GM06990 (cell line): ENCODE results near the gene VPS37C.
A peak's percentile ranks its signal among the peaks of the same experiment; 100 is the strongest.
"Not testable (repeated sequence)": the region's sequence is repeated elsewhere in the genome, so short reads cannot be mapped to it uniquely, and the experiment has no call there.

Experiments
- DNase-seq: peaks from one replicate; pipeline ENCODE4 v3.0.0-alpha.2; 2011; ENCODE audit not compliant: insufficient read length; ENCODE audit errors: extremely low read depth
- H3K27me3 ChIP-seq: replicated peaks from 2 replicates; pipeline ENCODE4 v1.6.0; 2011; ENCODE audit warnings: low read length; ENCODE audit not compliant: control insufficient read depth, insufficient read depth
- H3K36me3 ChIP-seq: 2 replicates; pipeline ENCODE4 v1.5.1; 2011; ENCODE audit warnings: low read length; ENCODE audit not compliant: control insufficient read depth, insufficient read depth
- H3K4me3 ChIP-seq: replicated peaks from 2 replicates; pipeline ENCODE4 v1.5.1; 2011; ENCODE audit warnings: low read depth, mild to moderate bottlenecking, control low read depth, low read length
- TF ChIP-seq, protein P1 (sequence below): IDR thresholded peaks from 2 replicates; pipeline ENCODE4 v1.5.1; 2011; ENCODE audit warnings: low read length, control low read depth, mild to moderate bottlenecking, inconsistent platforms; ENCODE audit not compliant: insufficient read depth, poor library complexity, severe bottlenecking

Gene VPS37C

DNA sequence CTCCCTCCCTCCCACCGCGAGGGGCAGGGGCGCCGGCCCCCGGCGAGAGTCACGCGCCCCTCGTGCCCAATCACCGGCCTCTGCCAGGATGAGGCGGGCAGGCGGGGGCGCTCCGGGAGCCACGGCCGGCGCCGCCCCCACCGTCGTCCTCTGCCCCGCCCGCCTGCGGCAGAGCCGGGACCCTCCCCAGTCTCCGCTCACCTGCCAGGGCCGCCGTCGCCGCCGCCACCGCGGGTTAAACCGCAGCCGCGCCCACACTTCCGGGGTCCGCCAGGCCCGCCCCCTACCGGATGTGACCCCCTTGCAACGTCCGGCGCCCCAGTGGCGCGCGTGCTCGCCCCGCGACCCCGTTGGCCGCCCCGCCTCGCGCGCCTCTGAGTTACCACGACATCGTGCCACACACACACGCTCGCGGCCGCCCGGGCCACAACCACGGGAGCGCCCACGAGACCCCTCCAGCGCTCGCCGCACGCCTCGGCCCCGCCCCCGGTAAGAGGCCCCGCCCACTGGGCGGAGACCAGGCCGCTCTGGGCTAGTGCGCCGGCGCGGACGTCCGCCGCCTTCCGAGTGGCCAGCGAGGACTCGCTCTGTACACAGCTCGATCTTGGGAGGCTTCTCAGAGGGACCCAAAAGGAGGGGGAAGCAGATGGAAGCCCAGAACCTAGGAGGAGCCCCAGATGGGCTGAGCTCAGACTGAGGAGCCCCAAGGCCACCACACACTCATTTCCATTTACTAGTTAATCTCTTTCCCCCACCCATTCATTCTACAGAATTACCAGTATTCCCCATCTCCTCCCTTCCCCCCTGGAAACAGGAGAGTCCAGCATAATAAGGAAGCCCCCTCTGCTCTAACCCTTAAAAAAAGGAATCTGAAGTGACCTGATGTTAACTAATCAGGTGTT lies at the start of gene VPS37C:
TSS of gene VPS37C (minus strand) at position 237 of the 902 bp plus-strand sequence. CDS start 22,597 bp downstream, outside the sequence.
- peak within 1 kb of the TSS; percentile 79 for H3K4me3 ChIP-seq
- no peaks in the 10 kb centered on the region for H3K36me3 ChIP-seq
- DNase-seq: peak; percentile 99
- H3K27me3 ChIP-seq: no peaks in the 10 kb centered on the region
- TF ChIP-seq, protein P1, sequence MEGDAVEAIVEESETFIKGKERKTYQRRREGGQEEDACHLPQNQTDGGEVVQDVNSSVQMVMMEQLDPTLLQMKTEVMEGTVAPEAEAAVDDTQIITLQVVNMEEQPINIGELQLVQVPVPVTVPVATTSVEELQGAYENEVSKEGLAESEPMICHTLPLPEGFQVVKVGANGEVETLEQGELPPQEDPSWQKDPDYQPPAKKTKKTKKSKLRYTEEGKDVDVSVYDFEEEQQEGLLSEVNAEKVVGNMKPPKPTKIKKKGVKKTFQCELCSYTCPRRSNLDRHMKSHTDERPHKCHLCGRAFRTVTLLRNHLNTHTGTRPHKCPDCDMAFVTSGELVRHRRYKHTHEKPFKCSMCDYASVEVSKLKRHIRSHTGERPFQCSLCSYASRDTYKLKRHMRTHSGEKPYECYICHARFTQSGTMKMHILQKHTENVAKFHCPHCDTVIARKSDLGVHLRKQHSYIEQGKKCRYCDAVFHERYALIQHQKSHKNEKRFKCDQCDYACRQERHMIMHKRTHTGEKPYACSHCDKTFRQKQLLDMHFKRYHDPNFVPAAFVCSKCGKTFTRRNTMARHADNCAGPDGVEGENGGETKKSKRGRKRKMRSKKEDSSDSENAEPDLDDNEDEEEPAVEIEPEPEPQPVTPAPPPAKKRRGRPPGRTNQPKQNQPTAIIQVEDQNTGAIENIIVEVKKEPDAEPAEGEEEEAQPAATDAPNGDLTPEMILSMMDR: no peak

DNA sequence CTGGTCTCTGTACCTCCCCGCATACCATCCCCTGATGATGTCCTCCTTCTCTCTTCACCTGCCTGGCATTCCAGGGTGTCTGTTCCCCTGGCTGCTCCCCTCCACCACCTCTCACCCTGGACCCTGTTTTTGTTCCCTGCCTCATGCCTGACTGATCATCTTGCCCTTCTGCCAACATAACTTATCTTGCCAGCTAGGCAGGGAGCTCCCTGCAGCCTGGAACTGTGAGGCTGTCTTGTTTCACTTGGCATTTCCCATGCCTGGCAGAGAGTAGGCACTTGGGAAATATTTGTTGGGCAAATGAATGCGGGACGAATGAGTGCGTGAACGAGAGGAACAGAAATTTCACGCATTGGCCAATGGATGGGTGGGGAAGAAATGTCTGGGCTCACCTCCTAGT lies 49.4 kb upstream of the VPS37C start:
- DNase-seq, H3K36me3 ChIP-seq, H3K4me3 ChIP-seq, H3K27me3 ChIP-seq: not testable (repeated sequence)

DNA sequence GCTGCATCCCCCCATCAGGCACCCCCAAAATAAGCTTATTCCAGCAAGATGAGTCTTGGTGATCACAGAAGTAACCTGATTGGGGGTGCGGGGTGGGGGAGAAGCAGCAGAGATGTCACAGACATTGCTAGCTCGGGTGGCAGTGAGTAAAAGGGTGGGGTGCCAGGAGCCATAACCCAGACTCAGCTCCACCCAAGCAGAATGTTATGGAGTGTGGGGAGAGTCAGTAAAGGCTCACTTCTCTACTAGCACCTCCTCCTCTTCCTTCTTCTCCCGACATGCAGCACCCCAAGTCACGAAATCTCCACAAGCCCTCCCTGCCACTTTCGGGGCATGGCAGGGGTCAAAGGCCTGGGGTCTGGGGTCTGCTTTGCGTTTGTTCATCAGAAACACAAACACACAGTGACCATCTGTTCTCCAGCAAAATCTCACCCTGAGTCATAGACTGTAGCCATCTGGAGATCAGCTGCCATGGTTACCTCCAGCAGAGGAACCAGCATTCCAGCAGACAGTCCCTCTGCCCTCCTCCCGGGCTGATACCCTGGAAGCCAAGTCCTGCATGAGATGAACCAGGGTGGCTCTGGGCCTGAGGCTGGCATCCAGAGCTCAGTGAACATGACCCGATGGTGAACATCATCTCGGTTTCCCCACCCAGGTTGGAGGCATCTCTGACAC lies 46.5 kb upstream of the VPS37C start:
- not testable (repeated sequence) for DNase-seq, H3K4me3 ChIP-seq, H3K36me3 ChIP-seq, H3K27me3 ChIP-seq

DNA sequence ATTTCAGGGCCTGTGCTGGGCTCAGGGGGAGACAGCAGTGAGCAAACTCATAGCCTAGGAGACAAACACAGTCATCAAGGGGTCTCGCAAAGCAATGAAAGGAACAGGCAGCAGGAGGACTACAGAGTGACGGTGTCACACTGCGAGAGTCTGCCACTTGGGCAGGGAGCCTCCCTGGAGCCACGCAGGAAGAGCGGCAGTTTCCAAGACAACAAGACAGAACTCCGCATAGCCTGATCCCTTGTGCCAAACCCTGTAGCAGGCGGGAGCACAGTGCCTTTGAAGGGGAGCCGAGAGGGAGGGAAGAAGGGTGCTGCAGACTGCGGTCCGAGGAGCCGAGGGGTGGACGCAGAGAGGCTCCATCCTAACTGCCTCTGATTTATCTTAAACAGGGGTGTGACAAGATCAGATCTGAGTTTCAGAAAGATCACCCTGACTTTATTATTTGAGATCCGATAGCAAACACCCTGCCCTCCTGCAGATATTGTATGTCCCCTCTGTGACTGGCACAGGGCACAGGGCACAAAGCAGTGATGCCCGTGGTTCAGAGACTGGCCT lies 43.4 kb upstream of the VPS37C start:
- H3K27me3 ChIP-seq, H3K4me3 ChIP-seq, DNase-seq: not testable (repeated sequence)

DNA sequence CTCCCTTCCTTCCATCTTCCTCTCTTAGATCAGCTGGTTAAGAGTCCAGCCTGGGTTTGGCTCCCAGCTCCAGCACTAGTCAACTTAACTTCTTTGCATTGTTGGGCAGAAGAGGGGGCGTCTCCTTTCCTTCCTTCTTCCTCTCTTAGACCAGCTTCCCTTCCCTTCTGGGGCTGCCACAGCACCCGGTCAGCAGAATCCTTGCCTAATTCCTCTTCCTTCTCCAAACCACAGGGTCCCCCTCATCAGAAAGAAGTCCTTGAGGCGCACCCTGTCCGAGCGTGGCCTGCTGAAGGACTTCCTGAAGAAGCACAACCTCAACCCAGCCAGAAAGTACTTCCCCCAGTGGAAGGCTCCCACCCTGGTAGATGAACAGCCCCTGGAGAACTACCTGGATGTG lies 42.6 kb upstream of the VPS37C start:
- H3K27me3 ChIP-seq, DNase-seq, H3K36me3 ChIP-seq, H3K4me3 ChIP-seq: not testable (repeated sequence)

More for the DNA sequence above, 43.4 kb upstream of the VPS37C start:
- H3K36me3 ChIP-seq: not testable (repeated sequence)

DNA sequence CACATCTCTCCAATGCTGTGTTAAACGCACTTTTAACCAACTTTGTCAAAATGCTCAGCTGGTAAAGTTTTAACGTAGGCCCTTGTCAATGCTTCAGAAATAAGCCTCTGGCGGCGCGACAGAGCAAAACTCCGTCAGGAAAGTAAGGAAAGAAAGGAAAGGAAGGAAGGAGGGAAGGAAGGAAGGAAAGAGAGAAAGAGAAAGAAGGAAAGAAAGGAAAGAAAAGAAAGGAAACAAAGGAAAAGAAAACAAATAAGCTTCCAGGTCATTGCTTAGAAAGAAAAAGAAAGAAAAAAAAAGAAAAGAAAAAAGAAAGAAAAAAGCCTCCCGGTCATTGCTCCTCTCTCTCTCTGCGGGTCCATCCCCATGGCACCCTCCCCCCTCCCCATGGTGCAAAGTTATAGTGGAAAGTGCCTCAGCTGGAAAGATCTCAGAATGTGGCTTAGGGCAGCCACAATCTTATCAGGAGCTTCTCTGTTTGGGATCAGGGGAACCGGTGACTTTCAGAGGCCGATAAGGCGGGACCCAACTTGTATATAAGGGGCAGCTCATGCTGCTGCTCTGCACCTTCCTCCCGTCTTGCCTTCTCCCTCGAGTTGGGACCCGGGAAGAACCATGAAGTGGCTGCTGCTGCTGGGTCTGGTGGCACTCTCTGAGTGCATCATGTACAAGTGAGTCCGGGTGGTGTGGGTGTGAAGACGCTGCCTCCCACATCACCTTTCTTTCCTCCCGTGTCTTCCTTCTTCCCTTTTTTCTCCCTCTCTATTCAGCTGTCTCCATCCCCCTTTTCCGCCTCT lies 41.9 kb upstream of the VPS37C start, which contains the start of gene PGA3:
TSS of gene PGA3 (plus strand) at position 566 of the 797 bp plus-strand sequence. CDS start at position 616, 50 bp downstream.
- H3K36me3 ChIP-seq, H3K4me3 ChIP-seq, H3K27me3 ChIP-seq, DNase-seq: not testable (repeated sequence)

DNA sequence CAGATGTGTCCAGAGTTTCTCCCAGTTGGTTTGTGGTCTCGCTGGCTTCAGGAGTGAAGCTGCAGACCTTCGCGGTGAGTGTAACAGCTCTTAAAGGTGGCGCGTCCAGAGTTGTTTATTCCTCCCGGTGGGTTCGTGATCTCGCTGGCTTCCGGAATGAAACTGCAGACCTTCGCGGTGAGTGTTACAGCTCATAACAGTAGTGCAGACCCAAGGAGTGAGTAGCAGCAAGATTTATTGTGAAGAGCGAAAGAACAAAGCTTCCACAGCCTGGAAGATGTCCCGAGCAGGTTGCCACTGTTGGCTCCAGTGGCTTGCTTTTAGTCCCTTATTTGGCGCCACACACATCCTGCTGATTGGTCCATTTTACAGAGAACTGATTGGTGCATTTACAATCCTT lies 40.2 kb upstream of the VPS37C start:
- Histone ChIP-seq H3K4me3 (no peak overlapping the region), H3K36me3 (no peaks in the 10 kb centered on the region), H3K27me3 (no peaks in the 10 kb centered on the region; the same call in none of the 2 replicates)
- TF ChIP-seq, protein P1: no peak
- no peak for DNase-seq
